ENCODE measurements around the gene FXR1. TPM values are rescaled to one million over a fixed set of nuclear protein-coding genes. Genes with fewer than 3 reads are reported as not detected.

FXR1 gene
- total and polyA plus RNA-seq, 2 of the 13 experiments (the other 11 are each of a cell fraction or from before 2014, with no cell fraction given): 104 to 132 TPM

DNA sequence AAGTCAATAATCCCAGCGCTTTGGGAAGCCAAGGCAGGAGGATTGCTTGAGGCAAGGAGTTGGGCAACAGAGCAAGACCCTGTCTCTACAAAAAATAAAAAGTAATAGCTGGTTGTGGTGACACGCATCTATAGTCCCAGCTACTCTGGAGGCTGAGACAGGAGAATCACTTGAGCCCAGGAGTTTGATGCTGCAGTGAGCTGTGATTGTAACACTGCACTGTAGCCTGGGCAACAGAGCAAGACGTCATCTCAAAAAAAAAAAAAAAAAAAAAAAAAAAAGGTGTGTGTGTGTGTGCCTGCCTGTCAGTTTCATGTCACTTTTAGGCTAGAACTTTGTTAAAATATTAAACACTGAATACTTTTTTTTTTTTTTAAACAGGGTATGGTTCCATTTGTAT, 48.6 kb downstream of the FXR1 start:
- BruUV-seq (replicated peaks): no TSS peak
- no peak for FAIRE-seq
- no peaks in the 10 kb centered on the region for H4K20me1 ChIP-seq (ENCODE audit: insufficient read depth, low read length)
- no peak overlapping the region for H3K27ac ChIP-seq (ENCODE audit: extremely low read length, insufficient read depth, low read length)
- ChIA-PET POLR2A (no interaction called here), CTCF (ENCODE audit: low intra/inter-chr PET ratio, low total read pairs) (no interaction called here)
- 98% methylated on average over 3 of the region's 3 CpGs for WGBS (ENCODE audit: low lambda C conversion rate)
- intact Hi-C loops (cut with micrococcal nuclease; ENCODE audit: unreplicated experiment) (no loop called here), in situ Hi-C loops (cut with HindIII; ENCODE audit: extremely low pct_ligation_motif_present, low pct_unique_long_range_greater_than_20kb) (no loop called here)
- no peak overlapping the region for H3K4me3 ChIP-seq (replicated peaks in 1 of 3; ENCODE audit: insufficient read depth in 1 of 3, low read depth in 2 of 3, low read length in 3 of 3)
- ATAC-seq: no peak
- H2AFZ ChIP-seq (ENCODE audit: low read length): no peak overlapping the region
- no peak for TF ChIP-seq ZNF367 (CRISPR knock-in tag; IDR thresholded peaks at IDR 0.05; ENCODE audit: borderline replicate concordance)
- no peak for TF ChIP-seq TBL1XR1 (IDR thresholded peaks at IDR 0.05; ENCODE audit: borderline replicate concordance, low read length, partially characterized antibody)
- TF ChIP-seq HCFC1 (IDR thresholded peaks at IDR 0.05; ENCODE audit: low read depth, low read length): no peak
- no peak for TF ChIP-seq ZSCAN9 (CRISPR knock-in tag; IDR thresholded peaks at IDR 0.05; ENCODE audit: borderline replicate concordance)
- no peak for TF ChIP-seq ZNF3 (CRISPR knock-in tag; IDR thresholded peaks at IDR 0.05)
- TF ChIP-seq, protein P1, sequence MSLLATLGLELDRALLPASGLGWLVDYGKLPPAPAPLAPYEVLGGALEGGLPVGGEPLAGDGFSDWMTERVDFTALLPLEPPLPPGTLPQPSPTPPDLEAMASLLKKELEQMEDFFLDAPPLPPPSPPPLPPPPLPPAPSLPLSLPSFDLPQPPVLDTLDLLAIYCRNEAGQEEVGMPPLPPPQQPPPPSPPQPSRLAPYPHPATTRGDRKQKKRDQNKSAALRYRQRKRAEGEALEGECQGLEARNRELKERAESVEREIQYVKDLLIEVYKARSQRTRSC (CRISPR knock-in tag; IDR thresholded peaks at IDR 0.05; ENCODE audit: low read depth): no peak
- TF ChIP-seq, protein P2, sequence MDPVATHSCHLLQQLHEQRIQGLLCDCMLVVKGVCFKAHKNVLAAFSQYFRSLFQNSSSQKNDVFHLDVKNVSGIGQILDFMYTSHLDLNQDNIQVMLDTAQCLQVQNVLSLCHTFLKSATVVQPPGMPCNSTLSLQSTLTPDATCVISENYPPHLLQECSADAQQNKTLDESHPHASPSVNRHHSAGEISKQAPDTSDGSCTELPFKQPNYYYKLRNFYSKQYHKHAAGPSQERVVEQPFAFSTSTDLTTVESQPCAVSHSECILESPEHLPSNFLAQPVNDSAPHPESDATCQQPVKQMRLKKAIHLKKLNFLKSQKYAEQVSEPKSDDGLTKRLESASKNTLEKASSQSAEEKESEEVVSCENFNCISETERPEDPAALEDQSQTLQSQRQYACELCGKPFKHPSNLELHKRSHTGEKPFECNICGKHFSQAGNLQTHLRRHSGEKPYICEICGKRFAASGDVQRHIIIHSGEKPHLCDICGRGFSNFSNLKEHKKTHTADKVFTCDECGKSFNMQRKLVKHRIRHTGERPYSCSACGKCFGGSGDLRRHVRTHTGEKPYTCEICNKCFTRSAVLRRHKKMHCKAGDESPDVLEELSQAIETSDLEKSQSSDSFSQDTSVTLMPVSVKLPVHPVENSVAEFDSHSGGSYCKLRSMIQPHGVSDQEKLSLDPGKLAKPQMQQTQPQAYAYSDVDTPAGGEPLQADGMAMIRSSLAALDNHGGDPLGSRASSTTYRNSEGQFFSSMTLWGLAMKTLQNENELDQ (CRISPR knock-in tag; IDR thresholded peaks at IDR 0.05; ENCODE audit: borderline replicate concordance): no peak
- no peak for TF ChIP-seq TCF7L2 (IDR thresholded peaks at IDR 0.05; ENCODE audit: low read depth, low read length)
- no peak for TF ChIP-seq ETV5 (CRISPR knock-in tag; IDR thresholded peaks at IDR 0.05; ENCODE audit: borderline replicate concordance)
- no peak for TF ChIP-seq SMAD9 (CRISPR knock-in tag; IDR thresholded peaks at IDR 0.05)
- TF ChIP-seq FOXA1 (IDR thresholded peaks at IDR 0.05): no peak
- TF ChIP-seq FOXA1 (CRISPR knock-in tag; IDR thresholded peaks at IDR 0.05): no peak
- no peak for TF ChIP-seq SYNCRIP (IDR thresholded peaks at IDR 0.05; ENCODE audit: insufficient read depth, low read depth, low read length)
- TF ChIP-seq, protein P3, sequence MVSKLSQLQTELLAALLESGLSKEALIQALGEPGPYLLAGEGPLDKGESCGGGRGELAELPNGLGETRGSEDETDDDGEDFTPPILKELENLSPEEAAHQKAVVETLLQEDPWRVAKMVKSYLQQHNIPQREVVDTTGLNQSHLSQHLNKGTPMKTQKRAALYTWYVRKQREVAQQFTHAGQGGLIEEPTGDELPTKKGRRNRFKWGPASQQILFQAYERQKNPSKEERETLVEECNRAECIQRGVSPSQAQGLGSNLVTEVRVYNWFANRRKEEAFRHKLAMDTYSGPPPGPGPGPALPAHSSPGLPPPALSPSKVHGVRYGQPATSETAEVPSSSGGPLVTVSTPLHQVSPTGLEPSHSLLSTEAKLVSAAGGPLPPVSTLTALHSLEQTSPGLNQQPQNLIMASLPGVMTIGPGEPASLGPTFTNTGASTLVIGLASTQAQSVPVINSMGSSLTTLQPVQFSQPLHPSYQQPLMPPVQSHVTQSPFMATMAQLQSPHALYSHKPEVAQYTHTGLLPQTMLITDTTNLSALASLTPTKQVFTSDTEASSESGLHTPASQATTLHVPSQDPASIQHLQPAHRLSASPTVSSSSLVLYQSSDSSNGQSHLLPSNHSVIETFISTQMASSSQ (IDR thresholded peaks at IDR 0.05; ENCODE audit: low read depth): no peak
- TF ChIP-seq, protein P3 (CRISPR knock-in tag; IDR thresholded peaks at IDR 0.05; ENCODE audit: borderline replicate concordance): no peak
- no peak for TF ChIP-seq ELF3 (CRISPR knock-in tag; IDR thresholded peaks at IDR 0.05)
- TF ChIP-seq, protein P4, sequence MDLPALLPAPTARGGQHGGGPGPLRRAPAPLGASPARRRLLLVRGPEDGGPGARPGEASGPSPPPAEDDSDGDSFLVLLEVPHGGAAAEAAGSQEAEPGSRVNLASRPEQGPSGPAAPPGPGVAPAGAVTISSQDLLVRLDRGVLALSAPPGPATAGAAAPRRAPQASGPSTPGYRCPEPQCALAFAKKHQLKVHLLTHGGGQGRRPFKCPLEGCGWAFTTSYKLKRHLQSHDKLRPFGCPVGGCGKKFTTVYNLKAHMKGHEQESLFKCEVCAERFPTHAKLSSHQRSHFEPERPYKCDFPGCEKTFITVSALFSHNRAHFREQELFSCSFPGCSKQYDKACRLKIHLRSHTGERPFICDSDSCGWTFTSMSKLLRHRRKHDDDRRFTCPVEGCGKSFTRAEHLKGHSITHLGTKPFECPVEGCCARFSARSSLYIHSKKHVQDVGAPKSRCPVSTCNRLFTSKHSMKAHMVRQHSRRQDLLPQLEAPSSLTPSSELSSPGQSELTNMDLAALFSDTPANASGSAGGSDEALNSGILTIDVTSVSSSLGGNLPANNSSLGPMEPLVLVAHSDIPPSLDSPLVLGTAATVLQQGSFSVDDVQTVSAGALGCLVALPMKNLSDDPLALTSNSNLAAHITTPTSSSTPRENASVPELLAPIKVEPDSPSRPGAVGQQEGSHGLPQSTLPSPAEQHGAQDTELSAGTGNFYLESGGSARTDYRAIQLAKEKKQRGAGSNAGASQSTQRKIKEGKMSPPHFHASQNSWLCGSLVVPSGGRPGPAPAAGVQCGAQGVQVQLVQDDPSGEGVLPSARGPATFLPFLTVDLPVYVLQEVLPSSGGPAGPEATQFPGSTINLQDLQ (CRISPR knock-in tag; IDR thresholded peaks at IDR 0.05): no peak
- DNase-seq (ENCODE audit: low spot score): no peak
- H3K9me3 ChIP-seq (ENCODE audit: low read length): no peaks in the 10 kb centered on the region
- no peaks in the 10 kb centered on the region for H3K79me2 ChIP-seq (ENCODE audit: insufficient read depth, low read length)
- peaks cover 14 to 42% of the 10 kb centered on the region in 2 experiments; a peak in 4 of 5 replicates for H3K36me3 ChIP-seq (replicated peaks in 1 of 2; ENCODE audit: control insufficient read depth in 1 of 2, insufficient read depth in 2 of 2, low read length in 2 of 2)
- peaks cover 7% of the 10 kb centered on the region; the same call in 1 of the 2 replicates for H3K4me1 ChIP-seq (ENCODE audit: insufficient read depth, low read length)
- H3K27me3 ChIP-seq (ENCODE audit: control insufficient read depth in 1 of 2, insufficient read depth in 2 of 2, low read length in 2 of 2): no peaks in the 10 kb centered on the region
- no peak overlapping the region for H3K9ac ChIP-seq (ENCODE audit: insufficient read depth, low read depth, low read length)
- H3K4me2 ChIP-seq (ENCODE audit: low read depth, low read length): no peak overlapping the region
